HG03520 (cell line): ENCODE measurements around the gene RANBP9.

ENCODE experiments used
- ATAC-seq: cut with Tn5 transposase; IDR thresholded peaks from one replicate; pipeline ENCODE4 v1.9.1; 2021; ENCODE audit warnings: mild to moderate bottlenecking, moderate library complexity; ENCODE audit not compliant: unreplicated experiment

RANBP9 gene

DNA sequence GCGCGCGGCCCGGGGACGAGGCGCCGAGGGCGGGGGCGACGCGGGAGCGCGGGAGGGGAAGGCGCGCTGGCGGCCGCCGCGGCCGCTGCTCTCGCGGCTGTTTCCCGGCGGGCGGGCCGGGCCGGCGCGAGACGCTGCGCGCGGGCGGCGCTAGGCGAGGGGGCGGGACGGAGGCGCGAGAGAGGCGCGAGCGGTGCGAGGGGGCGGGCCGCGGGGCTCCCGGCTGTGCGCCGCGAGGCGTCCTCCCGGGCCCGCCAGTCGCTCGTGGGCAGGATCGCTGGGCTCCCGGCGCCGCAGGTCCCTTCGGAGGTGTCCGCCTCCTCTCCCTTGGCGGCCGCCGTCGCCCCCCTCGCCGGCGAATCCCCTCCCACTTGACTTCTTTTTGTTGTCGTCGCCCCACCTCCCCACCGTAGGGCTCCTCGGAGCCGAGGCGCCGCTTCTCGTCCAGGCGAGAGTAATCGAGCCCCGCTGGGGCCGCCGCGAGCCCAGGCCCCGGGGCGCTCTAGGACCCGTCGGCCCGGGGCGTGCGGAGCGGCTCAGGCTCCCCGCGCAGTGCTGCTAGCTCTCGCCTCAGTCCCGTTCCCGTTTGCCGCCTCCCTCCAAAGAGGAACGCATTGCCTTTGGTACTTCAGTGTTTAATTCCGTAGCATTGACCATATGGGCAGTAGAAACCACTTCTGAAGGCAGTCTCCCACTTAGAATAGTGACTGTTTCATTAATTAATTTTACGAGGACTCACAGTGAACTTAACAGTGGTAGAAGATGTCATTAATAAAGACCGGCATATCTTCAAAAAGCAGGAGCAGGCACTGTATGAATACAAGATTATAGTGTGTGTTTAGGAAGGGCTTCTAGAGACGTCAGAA lies at the start of gene RANBP9:
RANBP9 (minus strand) TSS at position 103 of the 866 bp plus-strand sequence. CDS start 330 bp downstream, outside the sequence.
- ATAC-seq = peak; percentile 72

DNA sequence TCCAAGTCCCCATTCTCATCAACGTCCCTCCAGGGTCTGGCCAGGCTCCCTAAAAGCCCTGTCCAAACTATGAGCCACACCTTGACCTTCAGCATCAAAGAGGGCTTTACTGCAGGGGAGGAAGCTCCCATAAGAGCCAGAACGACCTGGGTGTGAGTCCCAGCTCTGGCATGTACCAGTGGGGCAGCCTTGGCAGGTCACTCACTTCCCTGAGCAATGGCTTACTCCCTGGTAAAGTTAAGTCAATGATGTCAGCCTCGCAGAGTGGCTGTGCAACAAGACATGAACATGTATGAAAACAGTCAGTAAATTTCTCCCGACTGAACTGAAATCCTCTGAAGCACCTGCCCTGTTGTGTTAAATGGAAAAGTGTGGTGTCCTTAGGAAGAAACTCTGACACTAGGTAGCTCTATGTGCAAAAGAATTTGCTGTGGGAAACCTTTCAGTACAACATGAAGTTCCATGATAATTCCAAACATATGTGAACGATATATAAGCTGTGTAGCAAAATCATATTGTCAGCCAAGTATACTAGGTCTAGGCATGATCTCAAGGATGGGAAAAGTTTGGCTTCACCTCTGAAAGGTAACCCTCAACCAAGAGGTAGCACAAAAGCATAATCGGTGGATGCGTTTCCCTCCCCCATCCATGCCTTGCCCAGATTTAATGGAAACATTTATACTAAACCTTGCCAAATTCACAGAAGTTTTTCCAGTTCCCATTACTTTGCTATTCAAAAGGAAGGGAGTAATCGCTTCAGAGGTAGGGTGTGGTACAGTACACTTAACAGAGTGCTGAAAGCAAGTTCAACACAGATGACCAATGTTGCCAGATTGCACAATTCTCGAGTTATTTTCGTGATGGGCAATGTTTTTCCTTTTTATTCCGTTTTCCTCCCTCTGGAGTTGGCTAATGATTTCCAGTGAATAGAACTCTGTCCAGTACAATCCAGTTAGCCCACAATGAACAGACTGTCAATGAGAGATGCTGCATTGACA lies 49.0 kb upstream of the RANBP9 start:
- no peak for ATAC-seq

DNA sequence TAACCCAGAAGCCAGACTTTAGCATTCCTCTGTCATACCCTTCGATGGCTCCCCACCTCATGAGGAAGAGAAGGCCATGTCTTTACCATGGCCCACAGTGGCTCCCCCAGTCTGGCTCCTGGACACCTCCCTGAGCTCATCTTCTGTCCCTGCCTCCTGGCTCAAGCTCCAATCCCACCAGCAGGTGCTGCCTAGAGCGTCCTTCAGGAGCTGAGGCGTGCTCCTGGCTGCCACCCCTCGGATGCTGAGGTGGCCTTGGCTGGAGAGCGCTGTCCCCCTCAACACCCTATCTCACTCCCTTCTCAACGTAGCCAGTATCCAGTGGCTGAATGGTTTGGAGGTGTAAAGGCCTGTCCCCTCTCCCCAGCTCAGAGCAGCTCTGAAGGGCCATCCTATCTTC lies 47.4 kb upstream of the RANBP9 start:
- ATAC-seq = no peak

DNA sequence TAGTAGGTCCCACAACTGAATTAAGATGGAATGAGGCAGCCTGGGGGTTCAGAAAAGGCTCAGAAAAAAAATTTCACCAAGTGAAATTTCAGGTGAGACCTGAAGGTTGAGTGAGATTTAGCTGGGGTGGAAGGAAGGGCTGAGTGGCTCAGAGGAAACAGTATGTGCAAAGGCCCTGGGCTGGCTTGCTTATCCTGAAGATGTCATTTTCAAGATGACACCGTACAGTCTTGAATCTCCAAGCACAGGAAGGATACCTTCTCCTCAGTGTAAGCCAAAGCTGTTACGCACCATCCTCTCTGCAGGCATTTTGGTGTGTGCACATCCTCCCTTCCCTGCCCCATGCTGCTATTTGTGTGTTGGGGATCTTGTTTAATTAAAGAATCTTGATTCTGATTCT lies 43.0 kb upstream of the RANBP9 start:
- no peak for ATAC-seq

DNA sequence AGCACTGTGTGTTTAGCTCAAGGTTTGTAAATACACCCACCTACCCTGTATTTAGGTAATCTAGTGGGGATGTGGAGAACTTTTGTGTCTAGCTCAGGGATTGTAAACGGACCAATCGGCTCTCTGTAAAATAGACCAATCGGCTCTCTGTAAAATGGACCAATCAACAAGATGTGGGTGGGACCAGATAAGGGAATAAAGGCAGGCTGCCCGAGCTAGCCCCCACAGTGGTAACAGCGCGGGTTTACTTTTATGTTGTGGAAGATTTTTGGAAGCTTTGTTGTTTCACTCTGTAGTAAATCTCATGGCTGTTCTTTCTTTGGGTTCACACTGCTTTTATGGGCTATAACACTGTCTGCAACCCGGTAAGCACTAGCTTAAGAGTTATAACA lies 32.1 kb upstream of the RANBP9 start:
- no peak for ATAC-seq

DNA sequence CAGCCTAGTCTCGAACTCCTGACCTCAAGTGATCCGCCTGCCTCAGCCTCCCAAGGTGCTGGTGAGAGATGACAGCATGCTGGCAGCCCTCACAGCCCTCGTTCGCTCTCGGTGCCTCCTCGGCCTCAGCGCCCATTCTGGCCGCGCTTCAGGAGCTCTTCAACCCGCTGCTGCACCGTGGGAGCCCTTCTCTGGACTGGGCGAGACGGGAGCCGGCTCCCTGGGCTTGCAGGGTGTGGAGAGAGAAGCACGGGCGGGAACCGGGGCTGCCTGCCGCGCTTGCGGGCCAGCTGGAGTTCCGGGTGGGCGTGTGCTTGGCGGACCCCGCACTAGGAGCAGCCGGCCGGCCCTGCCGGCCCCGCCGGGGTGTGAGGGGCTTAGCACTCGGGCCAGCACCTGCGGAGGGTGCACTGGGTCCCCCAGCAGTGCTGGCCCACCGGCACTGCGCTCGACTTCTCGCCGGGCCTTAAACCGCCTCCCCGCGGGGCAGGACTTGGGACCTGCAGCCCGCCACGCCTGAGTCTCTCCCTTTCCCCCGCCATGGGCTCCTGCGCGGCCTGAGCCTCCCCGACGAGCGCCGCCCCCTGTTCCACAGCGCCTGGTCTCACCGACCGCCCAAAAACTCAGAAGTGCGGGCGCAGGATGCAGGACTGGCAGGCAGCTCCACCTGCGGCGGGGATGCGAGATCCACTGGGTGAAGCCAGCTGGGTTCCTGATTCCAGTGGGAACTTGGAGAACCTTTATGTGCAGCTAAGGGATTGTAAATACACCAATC lies 31.5 kb upstream of the RANBP9 start:
- no peak for ATAC-seq

DNA sequence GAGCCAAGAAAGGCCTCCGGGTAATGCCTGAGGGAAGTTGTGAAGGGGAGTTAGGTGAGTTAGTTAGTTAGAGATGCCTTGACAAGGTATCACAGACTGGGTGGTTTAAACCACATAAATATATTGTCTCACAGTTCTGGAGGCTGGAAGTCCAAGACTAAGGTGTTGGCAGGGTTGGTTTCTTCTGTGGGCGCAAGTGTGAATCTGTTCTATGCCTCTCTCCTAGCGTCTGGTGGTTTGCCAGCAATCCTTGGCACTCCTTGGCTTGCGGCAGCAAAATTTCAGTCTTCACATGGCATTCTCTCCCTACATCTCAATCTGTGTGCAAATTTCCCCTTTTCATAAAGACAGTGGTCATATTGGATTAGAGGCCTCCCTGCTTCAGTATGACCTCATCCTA lies 29.7 kb upstream of the RANBP9 start:
- no peak for ATAC-seq

DNA sequence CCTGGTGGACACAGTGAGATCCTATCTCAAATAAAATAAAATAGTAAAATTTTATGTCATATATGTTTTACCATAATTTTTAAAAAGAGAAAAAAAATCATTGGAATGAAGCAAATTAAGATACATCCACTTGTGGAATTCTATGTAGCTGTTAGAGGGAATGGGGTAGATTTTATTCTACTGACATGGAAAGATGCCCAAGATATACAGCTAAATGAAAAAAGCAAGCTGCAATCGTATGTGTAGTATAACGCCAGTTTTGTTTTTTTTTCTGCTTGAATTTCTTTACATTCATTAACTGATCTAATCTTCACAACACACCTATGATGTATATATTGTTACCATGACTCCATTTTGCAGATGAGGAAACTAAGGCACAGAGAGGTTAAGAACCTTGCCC lies 23.4 kb upstream of the RANBP9 start:
- no peak for ATAC-seq

DNA sequence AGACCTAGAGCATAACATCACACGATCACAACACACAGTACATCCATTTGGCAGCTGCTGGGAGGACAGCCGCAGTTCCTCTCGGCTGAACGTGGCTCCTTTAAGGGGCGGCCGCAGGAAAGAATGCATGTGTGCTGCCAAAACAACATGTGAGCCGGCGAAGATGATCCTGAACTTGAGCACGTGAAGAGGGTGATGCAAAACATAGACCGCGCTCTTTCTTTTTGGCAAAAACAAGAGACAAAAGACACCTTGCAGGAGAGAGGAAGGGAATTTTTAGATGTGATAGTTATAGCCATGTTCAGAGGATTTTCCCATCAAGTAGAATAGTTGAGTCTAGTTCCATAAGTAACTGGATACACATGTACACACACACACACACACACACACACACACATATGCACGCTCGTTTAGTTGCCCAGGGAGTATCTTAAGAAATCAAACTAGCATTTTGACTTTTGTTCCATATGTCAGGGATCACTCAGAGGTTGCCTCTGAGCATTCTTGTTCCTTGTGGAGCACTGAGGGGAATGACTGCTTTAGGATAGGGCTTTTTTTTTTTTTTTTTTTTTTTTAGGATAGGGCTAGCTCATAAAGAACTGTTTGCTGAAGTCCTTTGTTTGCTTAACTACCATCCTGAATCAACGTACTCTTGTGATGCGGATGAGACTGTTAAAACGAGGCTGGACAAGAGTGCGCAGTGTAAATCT lies 21.7 kb upstream of the RANBP9 start:
- ATAC-seq = no peak

DNA sequence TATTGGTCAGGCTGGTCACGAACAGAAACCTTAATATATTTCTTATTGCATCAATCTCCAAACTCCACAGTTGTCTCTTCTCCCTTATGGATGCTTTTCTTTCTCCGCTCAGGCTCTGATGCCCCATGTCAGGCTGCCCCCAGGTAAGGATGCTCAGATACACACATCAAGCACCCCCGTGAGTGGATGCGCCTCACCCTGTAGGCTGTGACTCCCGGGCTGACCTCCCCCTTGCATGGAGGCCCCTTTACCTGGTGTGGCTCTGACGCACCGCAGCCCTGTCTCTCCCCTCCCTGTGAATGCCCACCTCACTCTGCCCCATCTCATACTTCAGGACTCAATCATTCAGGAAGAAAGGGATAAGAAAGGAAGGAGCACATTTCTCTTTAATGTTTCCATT lies 19.1 kb upstream of the RANBP9 start:
- no peak for ATAC-seq

DNA sequence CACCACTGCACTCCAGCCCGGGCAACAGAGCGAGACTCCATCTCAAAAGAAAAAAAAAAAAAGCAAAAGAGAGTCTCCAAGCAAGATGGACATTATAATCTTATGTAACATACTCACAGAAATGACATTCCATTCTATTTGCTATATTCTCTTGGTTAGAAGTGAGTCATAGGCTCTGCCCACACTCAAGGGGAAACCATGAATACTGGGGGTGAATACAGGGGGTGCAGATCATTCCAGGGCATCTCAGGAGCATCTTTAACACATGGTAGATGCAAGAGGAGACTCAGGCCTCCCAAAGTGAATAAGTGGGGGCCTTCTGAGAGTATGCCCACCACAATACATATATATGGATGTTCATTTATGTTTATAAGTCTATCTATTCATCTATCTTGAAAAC lies 18.3 kb upstream of the RANBP9 start:
- ATAC-seq = no peak

DNA sequence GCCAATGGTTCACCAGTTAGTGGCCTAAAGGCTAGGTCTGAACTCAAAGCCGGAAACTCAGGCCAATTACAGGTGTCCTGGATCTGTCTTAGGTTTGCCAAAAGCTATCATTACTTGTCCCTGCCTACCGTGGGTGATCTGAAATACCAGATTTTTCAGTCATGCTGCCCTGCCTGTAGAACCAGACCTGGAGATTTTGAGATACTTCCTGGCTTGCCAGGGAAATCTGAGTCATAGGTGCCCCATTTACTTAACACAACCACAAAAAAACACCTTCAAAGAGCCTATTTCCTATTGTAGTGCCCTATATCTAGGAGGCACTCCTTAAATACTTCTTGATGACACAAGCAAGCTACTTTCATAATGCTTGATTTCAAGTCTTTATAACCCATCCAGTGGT lies 13.9 kb upstream of the RANBP9 start:
- no peak for ATAC-seq

DNA sequence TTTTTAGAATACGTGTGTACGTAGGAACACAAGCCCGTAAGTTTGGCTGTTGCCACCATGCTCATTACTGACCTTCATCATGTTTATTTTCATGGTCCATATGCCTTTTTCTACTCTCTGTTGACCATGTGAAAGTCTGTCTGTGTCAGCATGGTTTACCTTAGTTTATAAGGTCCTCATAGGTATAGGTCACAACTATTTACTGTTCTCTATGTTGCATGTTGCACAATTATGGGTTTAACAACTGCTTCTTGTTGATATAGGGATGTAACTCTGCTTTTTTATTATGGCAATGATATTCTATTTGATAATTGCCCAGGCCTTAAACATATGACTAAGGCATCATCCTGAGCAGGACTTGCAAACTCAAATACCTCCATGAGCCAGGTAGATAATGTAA lies 13.4 kb upstream of the RANBP9 start:
- ATAC-seq = no peak

DNA sequence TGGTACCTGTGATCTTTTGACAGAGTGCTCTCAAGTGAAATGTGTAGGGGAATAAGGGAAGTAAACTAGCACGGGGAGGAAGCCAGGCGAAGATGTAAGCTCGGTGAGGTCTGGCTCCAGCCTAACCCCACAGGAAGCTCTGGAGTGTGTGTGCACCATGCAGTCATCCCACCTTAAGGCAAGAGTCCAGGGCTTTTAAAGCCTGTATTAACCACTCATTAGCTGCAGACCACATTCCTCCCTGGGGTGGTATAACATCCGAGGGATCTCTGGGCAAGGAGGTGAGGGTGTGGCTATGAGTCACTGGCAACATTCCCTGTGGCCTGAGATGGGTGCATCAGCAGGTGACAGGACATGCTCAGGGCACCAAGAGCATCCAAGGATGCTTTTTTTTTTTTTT lies 12.5 kb upstream of the RANBP9 start:
- no peak for ATAC-seq

DNA sequence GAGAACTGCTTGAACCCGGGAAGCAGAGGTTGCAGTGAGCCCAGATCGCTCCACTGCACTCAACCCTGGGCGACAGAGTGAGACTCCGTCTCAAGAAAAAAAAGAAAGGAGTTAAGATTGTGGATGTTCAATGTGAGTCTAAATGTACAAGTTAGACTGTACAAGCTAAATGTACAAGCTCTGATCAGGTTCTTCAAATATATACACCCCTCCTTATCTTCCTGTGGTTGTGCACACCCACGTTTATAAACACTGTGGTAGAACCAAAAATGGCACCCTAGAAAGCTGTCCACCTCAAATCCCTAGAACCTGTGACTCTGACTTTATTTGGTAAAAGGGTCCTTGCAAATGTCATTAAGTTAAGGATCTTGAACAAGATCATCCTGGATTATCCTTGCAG lies 11.2 kb upstream of the RANBP9 start:
- no peak for ATAC-seq

DNA sequence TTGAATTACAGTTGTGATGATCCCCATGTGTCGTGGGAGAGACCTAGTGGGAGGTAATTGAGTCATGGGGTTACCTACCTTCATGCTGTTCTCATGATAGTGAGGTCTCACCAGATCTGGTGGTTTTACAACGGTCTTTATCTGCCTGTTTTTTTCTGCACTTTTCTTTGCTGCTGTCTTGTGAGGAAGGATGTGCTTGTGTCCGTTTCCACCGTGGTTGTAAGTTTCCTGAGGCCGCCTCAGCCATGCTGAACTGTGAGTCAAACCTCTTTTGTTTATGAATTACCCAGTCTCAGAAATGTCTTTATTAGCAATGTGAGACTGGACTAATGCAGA lies 6.5 kb upstream of the RANBP9 start:
- ATAC-seq = no peak

DNA sequence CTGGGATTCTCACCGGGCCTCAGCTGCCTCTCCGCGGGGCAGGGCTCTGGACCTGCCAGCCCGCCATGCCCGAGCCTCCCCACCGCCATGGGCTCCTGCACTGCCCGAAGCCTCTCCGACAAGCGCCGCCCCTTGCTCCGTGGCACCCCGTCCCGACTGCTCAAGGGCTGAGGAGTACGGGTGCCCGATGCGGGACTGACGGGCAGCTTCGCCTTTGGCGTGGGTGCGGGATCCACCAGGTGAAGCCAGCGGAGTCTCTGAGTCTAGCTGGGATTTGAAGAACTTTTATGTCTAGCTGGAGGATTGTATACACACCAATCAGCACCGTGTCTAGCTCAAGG lies 5.3 kb upstream of the RANBP9 start:
- ATAC-seq = no peak

DNA sequence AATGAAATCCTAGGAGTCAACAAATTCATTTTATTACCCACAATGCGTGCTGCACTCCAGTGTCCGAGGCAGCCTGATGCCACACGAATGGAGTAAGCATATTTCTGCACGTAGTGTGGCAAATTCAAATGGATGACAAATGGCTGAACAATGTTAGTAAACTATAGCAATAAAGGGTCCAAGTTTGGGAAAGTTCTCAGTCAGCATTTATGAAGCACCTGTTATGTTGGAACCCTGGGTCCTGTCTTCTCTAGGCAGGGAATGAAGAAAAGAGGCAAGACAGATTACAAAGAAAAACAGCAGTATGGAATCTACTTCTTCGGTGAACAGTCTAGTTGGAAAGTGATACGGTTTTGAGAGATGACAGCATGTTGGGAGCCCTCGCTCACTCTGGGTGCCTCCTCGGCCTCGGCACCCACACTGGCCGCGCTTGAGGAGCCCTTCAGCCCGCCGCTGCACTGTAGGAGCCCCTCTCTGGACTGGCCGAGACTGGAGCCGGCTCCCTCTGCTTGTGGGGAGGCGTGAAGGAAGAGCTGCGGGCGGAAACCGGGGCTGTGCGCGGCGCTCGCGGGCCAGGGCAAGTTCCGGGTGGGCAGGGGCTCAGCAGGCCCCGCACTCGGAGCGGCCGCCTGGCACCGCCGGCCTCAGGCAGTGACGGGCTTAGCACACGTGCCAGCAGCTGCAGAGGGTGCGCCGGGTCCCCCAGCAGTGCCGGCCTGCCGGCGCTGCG lies 4.8 kb upstream of the RANBP9 start:
- no peak for ATAC-seq

DNA sequence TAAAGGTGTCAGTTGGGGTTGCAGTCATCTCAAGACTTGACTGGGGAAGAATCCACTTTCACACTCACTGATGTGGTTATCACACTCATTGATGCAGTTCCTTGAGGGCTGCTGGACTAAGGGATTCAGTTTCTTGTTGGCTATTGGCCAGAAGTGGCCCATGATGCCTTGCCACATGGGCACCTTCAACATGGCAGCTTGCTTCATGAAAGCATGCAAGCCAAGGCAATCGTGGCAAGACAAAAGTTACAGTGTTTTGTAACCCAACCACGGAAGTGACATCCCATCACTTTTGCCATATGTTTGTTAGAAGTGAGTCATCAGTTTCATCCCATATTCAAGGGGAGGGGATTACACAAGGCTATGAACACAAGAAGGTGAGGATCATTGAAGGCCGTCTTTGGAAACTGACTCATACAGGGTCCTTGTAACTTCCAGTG lies 3.8 kb upstream of the RANBP9 start:
- ATAC-seq = no peak

DNA sequence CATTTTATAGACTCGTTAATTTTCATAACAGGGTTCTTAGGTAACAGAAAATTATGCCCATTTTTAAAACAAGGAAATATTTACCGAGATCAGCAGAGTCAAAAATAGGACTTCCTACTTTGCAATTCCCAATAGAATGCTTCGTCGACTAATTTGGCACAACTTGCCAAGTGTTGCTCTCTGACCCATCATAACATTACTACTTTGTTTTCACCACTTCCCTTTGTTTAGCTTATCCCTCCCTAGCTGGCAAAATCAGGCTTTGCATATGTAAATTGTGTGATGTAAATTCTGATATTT lies 914 bp upstream of the RANBP9 start:
- no peak for ATAC-seq
